Stimulated activated CD4-positive, alpha-beta T cell treated with anti-CD3 and anti-CD28 coated beads, TNF-alpha, amount 100 ng/mL, for 48 hours (primary cell): ENCODE results near the gene PPWD1.
"Not testable (repeated sequence)": the region's sequence is repeated elsewhere in the genome, so short reads cannot be mapped to it uniquely, and the experiment has no call there.

Experiments used
- DNase-seq, 3 donors: peaks; one replicate each; pipeline ENCODE4 v3.0.0-alpha.2; 2020; ENCODE audit warnings: low read depth in 3 of 3

PPWD1 gene

GRCh38 chr5:65562731-65563701 is at the start of gene PPWD1, which contains the start of gene CENPK:
PPWD1 (plus strand) TSS chr5:65563296; CDS start chr5:65563311, 15 bp downstream.
CENPK (minus strand) TSS chr5:65563168; CDS start chr5:65554907, 8,261 bp downstream.
- peak; percentile 93 to 94 (median 93) for DNase-seq

DNA sequence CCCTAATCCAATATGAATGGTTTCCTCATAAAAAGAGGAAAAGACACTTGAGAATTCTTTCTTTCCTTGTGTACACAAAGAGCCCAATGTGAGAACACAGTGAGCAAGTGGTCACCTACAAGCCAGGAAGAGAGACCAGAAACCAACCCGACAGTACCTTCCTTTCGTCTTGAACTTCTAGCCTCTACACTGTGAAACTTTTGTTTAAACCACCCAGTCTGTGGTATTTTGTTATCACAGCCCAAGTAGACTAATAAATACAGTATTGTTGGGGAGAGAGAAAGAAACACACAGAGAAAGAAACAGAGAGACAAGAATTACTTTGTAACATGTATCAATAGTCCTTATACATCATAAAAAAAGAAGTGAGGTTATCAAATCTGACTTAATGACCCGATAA is 37.4 kb upstream of the PPWD1 start:
- no peak for DNase-seq

DNA sequence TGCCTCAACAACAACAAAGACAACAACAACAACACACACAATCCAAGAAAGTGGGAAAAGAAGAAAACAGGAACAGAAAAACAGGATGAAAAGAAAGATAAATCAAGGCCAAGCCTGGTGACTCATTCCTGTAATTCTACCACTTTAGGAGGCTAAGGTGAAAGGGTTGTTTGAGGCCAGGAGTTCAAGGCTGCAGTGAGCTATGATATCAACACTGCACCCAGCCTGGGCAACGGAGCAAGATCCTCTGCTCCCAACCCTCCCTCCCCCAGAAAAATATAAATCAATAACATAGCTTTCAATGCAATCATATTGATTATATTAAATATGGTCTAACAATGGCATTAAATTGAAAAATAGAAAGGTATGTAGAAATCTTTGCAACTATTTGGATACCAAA is 32.2 kb upstream of the PPWD1 start:
- DNase-seq = no peak

DNA sequence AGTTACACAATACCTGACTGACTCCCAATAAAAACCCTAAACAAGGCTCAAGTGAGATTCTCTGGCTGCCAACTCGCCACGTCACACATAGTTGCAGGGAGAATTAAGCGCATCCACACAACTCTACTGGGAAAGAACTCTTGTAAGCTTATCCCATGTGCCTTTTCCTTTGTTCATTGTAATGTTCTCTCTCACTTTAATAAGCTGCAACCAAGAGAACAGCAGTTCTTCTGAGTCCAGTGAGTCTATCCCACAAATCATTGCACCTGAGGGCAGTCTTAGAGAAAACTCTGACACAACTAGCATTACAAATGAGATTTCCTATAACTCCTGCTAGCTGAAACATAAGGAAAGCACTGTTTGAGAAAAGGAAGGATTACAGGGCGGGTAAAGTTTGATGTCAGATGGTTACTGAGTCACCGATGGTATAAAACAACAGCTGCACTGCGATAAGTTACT is 27.5 kb upstream of the PPWD1 start:
- no peak for DNase-seq

DNA sequence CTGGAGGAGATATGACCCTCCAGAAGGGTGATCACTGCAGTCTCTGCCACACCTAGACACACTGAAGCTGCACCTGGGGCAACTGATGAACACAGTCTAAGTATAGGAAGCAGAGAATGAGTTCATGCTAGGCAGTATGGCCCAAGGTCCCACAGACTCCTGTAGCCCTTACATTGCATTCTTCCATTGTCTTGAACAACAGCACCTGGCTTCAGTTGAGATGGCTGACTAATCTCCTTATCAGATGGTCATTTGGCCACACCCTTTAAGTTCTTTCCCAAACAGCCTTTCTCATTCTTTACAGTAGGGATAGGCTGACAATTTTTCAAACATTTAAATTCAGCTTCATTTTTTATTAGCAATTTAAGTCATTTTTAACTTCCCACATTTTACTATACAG is 23.3 kb upstream of the PPWD1 start:
- no peak for DNase-seq

DNA sequence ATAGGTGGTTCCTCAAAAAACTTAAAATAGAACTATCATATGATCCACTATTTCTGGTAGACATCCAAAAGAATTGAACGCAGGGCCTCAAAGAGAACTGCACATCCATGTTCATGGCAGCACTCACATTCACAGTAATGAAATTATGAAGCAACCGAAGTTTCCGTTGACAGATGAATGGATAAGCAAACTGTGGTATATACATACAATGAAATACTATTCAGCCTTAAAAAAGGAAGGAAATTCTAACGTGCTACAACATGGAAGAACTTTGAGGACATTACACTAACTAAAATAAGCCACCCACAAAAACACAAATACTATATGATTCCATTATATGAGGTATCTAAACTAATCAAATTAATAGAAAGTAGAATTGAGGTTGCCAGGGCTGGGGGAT is 18.6 kb upstream of the PPWD1 start:
- no peak for DNase-seq

- DNase-seq = no peak
Measured at GRCh38 chr5:65546141-65546540, 17.0 kb upstream of the PPWD1 start.

DNA sequence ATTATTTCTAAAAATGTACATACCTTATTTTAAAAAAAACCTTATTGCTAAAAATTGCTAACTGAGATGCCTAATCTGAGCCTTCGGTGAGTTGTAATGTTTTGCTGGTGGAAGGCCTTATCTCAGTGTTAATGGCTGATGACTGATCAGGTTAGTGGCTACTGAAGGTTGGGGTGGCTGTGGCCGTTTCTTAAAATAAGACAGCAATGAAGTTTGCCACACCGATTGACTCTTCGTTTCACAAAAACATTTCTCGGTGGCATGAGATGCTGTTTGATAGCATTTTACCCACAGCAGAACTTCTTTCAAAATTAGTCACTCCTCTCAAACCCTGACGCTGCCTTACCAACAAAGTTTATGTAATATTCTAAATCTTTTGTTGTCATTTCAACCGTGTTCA is 14.8 kb upstream of the PPWD1 start:
- DNase-seq = no peak

DNA sequence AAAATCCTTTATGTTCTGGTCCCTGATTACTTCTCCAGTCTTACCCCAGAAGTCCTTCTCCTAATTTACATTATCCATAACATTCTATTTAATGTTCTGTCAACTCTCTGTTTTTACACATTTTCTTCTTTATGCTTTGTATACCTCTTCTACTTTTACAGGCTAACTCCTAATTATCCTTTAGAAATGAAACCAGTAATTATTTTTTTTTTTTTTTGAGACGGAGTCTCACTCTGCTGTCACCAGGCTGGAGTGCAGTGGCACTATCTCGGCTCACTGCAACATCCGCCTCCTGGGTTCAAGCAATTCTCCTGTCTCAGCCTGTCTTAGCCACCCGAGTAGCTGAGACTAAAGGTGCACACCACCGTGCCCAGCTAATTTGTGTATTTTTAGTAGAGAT is 9.2 kb upstream of the PPWD1 start:
- no peak for DNase-seq

- DNase-seq = no peak
Measured at GRCh38 chr5:65555287-65555686, 7.8 kb upstream of the PPWD1 start.

GRCh38 chr5:65556181-65556580 is 6.9 kb upstream of the PPWD1 start:
- no peak for DNase-seq

DNA sequence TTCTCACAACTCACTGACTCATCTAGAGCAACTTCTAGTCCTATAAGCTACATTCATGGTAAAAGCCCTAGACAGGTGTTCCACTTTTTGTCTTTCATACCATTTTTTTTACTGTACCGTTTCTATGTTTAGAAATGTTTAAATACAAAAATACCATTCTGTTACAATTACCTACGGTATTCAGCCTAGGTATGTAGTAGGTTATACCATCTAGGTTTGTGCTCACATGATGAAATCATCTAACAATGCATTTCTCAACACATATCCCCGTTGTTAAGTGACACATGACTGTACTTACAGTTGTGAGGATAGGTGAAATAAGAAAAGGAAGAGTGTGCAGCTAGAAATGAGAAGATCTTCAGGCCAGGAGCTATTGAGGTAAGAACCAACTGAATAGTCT is 6.4 kb upstream of the PPWD1 start:
- DNase-seq = no peak

DNA sequence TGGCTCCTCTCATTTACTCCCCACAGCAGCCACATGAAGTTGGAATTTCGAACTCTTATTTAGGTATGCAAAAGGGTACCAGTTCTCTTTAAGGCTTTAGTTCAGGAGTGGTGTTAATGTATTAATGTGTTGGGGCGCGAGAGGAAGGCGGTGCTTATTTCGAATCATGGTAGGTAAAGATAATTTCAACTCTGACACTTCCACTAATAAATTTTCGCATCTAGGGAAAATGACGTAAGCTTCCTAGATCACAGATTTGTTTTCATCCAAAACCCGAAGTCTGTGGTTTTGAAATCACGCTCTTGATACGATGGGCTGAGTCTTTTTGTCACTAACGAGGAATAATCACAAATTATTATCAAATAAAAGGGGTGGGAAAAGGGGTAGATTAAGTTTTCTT is 681 bp downstream of the PPWD1 start:
- no peak for DNase-seq

- DNase-seq = no peak
Measured at GRCh38 chr5:65566505-65566904, 3.4 kb downstream of the PPWD1 start.

DNA sequence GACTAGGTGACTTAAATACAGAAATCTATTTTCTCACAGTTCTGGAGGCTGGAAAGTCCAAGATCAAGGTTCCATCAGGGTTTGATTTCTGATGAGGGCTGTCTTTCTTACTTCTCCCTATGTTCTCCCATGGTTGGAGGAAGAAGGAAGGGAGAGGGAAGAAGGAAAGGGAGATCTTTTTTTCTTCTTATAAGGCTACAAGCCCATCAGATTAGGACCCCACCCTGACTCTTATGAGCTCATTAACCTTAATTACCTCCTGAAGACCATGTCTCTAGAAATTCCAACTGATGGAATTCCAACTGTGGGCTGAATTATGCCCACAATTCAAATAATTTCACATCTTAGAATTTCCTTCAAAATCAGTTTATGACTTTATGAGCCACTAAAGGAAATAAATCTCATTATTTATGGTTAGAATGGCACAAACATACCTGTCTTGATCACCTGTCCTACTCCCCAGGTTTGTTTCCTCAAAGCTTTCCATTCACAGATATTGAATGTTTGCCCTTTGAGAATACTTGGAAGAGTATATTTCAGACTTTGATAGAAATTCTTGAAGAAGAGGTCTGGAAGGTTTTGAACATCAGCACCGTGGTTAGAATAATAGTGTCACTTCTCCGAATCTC is 7.6 kb downstream of the PPWD1 start:
- no peak for DNase-seq

GRCh38 chr5:65577141-65577540 is 14.0 kb downstream of the PPWD1 start:
- no peak for DNase-seq

DNA sequence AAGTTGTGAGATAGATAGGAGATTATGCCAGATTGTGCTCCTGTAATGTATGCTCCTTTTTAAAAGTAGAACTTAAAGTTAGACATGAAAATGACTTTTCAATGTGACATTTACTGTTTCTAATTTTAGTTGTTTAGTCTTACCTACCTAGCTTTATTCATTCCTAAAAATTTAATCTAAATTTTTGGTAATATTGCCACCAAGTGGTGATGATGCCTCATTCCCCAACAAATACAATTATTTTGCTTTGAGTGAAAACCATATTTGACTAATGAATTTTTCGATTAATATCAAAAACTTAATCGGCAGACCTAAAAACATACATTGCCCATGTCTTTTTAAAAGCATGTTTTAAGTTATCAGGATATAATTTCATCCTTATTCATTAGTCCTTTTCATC is 25.6 kb downstream of the PPWD1 start:
- no peak for DNase-seq

- not testable (repeated sequence) for DNase-seq
Measured at GRCh38 chr5:65601761-65602160, 38.7 kb downstream of the PPWD1 start.

DNA sequence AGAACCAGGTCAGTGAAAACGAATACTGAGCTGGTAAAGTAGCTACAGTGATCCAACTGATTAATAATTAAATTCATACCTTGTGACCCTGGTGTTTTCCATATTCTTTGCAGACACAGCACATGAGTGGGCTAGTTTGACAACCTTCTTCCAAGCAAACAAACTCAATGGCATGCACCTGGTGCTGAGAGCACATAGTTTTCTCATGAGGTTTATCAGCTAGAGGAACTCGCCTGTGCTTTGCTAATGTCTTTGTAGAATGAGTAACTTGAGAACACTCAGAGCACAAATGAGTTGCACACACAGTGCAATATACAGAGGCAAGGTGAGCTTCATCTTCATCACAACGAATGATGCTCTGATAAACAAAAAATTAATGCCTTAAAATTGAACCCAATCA is 48.4 kb downstream of the PPWD1 start:
- DNase-seq = no peak

DNA sequence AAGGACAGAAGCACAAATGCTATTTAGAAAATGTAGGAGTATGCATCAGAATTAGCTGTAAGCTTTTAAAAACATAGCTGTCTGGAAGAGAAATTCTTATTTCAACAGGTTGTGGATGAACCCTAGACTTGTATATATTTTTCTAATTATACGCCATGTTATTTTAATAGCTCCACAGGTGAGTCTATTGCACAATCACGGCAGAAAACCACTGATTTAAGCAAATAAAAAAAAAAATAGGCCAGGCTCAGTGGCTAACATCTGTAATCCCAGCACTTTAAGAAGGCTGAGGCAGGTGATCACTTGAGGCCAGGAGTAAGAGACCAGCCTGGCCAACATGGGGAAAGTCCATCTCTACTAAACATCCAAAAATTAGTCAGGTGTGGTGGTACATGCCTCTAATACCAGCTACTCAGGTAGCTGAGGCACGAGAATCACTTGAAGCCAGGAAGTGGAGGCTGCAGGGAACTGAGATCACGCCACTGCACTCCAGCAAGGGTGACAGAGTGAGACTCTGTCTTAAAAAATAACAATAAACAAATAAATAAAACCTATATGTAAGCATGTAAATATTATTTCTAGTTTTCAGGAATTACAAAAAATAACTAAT is 49.3 kb downstream of the PPWD1 start:
- DNase-seq = no peak

DNA sequence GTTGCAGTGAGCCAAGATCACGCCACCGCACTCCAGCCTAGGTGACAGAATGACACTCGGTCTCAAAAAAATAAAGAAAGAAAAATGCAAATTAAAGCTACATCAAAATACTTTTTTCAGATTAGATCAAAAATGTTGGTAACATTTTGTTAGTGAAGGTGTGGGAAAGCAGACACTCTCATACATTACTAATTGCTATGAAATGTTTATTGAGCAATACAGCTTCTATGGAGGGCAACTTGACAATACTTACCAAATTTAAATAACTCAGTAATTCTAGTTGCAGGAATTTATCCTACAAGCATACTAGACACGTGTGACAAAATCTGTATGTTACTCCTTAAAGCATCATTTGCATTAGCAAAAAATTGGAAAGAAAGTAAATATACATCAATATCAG is 56.9 kb downstream of the PPWD1 start:
- no peak for DNase-seq

GRCh38 chr5:65621961-65622360 is 58.9 kb downstream of the PPWD1 start:
- DNase-seq = not testable (repeated sequence)

DNA sequence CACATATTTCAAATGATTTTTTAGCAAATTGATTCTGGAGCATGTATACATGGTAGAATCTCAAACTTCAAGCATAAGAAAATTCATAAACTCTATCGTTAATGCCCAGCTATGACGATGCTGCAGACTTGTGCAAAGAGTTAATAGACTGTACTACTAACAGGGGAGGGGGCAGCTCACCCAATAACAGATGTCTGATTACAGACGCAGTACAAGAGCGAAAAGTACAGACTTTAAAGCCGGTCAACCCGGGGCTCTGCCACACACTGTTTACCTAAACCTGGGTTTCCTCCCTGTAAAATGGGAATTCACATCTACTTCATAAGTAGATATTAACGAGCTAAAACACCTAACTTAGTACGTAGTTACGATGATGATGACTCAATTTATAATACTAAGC is 60.4 kb downstream of the PPWD1 start:
- no peak for DNase-seq
